GM21619 (cell line): ENCODE measurements around the gene TMEM170B.

Experiments used
- ATAC-seq: cut with Tn5 transposase; IDR thresholded peaks from one replicate; pipeline ENCODE4 v1.9.1; 2021; ENCODE audit not compliant: unreplicated experiment

Gene TMEM170B

DNA sequence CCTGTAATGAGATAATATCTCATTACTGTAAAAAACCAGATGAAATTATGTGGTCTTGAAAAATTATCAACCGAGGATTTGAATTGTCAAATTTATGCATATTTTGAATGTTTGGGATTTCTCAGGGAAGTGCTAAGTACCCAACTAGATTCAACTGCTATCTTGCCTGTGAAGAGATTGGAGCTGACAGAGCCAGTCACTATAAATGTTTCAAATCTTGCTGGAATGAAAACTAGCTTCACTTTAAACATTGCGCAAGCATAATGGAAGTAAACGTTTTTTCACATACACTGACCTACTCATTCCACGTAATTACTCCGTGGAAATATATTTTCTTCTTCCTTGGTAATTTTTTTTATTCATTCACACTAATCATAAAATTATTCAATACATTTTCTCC is 46.7 kb downstream of the TMEM170B start:
- no peak for ATAC-seq

DNA sequence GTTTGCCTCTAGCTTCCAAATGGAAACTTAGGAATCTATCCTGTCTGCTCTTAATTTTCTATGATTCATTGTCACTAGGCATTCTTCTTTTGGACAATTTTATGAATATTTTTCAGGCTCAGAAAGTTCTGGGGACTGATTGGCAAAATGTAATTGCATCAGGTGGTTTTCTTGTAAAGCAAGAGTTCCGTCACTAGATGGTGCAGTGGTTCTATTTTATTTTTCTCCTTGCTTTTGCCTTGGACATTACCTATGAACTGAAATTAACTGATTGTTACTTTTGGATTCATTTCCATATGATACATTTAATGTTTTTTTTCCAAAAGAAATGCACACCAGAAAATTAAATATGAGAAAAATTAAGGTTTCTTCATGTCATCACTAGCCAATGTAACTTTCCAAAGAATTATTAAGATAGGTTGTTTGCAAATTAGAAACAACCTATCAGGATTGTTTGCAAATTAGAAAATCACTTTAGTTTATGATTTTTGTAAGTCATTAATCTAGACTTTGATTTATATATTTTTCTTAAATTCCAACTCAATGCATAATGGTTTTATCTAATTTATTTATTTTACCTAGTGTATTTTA is 48.0 kb downstream of the TMEM170B start:
- no peak for ATAC-seq

DNA sequence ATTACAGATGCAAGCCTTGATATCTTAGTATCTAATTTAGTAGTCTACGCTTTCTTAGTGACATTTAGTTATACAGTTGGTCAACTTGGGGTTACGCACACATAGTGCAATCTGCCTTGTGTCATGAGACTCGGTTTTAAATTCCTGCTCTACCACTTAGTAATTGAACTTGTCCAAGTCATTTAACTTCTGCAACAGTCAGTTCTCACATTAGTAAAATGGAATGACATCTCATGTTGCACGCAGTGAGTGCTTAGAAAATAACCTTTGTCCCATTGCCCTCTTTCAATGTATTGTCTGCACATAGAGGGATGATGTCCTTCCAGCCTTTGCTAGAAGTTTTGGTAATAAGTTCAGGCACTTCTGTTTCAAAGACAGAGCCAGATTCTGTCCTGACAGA is 48.6 kb downstream of the TMEM170B start:
- ATAC-seq: no peak

DNA sequence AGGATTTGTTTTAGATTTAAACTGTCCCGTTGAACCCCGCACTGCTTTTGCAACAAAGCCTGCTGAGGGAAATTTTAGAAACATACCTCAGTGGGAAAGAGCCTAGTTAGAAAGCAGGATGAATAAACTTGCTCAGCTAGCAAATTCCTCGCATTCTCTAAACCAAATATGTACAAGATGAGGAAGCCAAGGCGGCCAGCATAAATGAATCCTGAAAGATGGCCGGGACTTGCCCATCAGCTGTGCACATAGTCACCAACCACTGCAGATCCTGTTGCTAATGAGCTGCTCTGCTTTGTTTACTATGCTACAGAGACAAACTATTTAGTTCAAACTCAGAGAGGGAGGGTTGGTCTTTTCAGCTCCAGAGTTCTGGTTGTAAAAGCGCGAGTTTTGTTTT is 49.0 kb downstream of the TMEM170B start:
- no peak for ATAC-seq

DNA sequence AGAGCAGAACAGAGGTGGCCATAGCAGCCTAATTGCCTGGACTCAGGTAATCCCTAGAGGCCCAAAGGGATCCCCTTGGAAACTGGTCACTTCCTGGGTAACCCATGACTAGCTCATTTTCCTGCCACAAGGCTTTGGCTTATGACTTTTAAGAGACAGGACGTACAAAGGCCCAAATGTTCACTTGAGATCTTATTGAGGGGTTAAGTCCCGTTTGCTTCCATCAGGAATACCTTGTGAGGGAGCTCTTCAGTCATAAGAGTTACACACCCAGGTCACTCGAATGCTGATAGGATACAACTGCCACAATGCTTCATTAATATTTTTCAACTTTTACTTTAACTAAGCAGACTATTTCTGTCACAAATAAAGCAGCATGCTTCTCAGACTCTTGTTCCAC is 51.7 kb downstream of the TMEM170B start:
- no peak for ATAC-seq

DNA sequence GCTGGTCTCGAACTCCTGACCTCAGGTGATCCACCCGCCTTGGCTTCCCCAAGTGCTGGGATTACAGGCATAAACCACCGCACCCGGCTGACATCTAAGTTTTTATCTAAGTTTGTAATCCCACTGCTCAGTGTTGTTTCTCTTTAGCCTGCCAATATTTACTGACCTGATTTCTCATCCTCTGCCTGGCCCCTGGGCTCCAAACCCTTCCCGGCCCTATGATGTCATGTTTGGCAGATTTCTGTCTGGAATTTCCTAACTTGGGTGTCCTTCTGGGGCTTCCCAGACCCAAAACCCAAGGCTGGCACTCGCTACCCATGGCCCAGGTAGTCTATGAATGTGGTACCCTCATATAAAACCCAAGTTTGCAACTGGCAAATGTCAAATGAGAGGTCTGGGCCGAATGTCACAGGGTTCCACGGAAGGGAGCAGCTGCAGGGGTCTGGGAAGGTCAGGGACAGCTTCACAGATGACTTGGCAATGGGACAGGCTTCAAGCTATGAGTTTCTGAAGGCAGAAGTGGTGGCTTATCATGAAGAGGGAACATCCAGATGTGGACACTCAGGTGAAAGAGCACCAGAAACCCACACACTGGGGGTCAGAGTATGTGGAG is 54.9 kb downstream of the TMEM170B start:
- ATAC-seq: no peak

DNA sequence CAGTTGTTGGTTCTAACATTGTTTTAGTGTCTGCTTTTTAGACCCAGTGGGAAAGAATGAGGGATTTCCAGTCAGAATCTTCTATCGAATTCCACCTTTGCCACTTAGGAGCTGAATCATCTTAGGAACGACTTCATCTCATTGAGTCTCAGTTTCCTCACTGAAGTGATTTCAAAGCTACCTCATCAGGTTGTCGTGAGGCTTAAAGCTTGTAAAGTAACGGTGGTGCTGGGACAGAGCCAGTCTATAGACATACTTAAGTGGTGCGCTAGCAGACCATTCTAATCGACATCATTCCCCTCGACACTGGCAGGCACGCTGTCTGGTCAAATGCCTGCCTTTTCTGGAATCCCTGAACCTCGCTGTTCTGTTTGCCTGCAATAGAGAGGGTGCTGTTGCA is 55.5 kb downstream of the TMEM170B start:
- ATAC-seq: no peak

DNA sequence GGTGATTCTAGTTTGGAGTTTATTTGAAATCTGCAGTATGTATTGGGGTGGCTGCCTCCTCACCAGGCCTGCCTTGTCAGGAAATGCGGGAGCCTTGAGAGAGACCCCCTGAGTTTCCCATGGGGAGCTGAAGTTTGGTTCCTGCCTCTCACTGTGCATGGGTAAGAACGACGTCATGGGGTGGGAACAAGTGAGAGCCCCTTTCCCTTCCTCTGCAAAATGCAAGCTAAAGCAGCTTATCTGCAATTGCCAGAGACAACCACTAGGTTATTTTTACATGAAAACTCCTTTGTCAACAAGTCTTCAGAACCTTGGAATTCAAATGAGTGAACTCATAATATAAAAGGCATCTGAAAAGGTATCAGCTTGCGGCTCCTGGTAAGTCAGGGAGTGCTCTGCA is 58.4 kb downstream of the TMEM170B start:
- ATAC-seq: no peak

DNA sequence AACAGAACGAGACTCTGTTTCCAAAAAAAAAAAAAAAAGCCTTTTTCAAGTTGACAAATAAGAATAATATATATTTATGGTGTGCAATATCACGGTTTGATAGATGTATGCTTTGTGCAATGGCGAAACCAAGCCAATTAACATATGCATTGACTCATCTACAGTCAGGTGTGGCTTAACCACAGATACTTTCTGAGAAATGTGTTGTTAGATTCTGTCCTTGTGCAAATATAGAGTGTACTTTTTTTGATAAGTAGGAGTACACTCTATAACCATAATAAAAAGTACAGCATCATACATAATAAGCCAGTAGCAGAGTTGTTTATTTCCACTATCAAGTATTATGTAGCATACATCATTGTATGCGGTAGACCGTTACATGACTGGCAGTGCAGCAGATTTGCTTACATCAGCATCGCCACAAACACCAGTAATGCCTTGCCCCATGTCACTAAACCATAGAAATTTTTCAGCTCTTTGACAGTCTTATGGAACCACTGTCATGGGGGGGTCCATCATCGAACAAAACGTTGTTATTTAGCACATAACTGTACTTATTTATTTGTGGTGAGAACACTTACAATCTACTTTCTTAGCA is 59.2 kb downstream of the TMEM170B start:
- no peak for ATAC-seq

DNA sequence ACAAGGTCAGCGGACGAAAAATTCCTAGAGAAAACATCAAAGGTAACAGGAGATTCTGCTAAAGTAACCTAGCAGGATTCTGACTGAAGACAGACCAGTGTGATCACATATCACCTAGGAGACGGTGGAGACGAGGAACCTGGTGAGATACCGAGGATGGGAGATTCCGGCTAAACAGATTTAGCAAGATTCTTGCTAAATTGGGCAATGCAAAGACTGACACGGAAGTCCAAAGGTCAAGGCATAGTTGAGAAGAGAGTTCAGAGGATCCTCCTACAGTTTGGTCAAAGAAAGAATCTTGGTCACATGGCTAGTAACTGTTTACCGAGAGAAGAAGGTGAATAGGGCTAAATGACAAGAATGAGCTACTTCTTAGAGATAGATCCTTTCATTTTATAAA is 61.1 kb downstream of the TMEM170B start:
- ATAC-seq: no peak

DNA sequence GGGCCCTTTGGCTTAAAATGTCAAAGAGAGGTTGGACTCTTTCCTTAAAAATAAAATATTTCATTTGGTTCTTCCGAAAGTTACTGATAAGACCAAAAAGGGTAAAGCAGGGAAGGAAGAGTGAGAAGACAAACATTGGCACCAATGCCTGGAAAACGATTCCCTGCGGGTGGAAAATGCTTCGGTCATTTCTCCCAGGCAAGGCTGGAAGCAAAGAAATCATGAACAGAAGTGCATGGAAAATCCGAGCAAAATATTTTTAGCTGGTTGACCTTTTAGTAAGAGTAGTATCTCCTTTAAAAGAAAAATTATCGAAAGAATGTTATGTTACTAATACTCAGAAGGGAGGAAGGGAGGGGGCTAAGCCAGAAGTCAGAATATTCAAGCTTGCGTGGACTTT is 62.7 kb downstream of the TMEM170B start:
- no peak for ATAC-seq

DNA sequence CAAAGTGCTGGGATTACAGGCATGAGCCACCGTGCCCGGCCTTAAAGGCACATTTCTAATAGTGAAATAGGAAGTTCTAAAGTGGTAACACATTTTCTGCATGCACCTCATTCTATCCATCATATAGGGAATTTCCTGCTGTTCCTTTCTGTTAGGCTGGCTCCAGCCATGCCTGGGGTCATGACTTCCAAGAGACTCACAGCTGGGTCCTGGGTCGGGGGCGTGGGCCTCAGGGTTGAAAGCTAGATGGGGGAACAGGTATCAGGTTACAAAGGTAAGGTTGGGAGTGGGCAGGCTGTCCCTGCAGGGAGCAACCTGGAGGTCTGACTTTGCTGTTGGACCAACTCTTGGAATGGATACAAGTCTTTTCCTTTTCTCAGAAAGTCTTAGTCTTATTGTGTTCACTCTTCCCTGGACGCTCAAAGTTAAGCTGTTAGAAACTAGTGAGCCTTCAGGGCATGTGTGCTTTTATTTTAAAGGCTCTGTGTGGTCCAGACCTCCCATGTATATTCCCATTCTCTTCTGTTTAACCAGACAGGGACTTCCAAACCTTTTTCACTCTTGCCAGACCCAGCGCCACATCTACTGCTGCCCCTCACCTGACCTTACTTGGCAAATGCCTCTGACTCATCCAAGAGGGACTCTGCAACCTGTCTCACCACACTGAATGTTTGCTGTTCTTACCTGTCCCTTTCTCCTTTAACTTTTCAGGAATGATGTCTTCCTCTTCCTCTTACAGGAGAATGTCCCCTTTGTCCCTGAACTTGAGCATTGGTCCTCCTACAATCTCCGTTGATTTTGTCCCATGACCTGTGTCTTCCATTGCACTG is 64.4 kb downstream of the TMEM170B start:
- no peak for ATAC-seq

DNA sequence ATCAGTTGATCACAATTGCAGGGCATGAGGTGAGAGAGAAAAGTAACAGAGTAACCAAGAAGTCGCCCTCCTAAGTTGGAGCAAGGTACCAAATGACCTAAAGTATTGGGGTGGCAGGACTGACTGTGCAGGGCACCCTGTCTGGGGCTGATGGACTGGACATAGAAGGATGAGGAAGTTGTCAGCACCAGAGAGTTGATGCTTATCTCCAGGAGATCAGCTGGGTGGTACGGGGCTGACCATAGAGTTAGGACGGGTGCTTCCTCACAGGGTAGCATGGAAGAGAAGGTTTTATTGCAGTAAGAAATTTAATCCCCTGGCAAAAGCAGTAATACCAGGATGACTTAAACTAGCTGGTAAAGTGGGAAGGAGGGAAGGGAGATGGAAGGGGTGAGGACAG is 66.7 kb downstream of the TMEM170B start:
- ATAC-seq: no peak

DNA sequence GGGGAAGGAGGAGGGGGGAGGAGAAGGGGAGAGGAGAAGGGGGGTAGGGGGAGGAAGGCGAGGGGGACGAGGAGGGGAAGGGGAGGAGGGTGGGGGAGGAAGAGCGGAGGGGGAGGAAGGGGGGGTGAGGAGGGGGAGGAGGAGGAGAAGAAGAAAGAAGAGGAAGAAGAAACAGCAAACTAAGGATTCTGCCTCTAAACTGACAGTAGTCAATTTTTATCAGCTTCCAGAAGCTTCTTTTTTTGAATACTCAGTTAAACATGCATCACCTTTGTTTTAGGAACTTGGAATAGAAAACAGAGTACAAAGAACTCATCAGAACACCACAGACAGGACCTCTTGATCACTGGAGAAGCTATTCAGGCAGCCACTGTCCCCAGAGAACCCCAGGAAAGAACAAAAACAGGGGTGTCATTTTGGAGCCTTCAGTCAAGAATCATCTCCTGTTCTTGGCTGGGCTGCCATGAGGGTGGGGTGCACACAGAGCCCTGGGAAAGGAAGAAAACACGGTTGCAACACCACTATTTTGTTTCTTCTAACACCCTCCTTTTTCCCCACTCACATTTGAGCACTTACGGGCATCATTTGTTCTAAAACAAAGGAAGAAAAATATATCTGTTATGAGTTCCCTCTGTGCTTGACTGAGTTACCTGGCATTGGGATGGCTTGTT is 67.4 kb downstream of the TMEM170B start:
- no peak for ATAC-seq

DNA sequence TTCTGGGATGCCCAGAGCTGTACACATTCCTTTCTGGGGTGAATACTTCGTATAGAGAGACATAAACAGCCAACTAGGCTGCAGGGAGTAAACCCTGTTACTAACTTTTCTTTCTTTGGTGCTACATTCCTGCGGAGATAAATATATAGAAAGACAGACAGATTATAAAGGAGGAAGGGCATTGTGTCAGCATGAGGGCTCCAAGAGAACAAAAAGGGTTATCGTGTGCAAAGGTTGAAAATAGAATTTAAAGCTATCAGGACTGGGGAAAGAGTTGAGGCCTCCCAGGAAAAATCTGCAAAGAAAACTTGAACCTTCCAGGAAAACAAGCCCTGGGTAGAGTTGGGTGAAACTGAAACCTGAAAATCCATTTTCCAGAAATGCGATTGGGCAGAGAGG is 68.0 kb downstream of the TMEM170B start:
- ATAC-seq: no peak

DNA sequence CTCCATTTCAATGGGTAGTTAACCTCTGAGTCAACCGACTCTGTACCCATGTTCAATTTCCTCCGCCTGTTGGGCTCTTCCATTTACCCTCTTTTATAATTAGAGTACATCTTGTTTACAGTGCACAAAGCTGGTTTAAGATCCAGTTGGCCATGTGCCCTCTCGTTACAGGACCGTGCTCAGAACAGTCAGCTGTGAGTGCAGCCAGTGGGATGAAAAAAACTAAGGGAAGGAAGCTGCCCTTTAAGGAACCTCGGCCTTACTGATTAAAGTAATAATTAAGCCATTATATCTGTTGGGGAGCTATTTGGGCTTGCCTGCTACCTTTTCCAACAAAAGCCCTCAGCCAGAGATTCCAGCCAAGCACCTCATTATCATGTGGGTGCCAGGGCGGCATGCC is 68.8 kb downstream of the TMEM170B start:
- no peak for ATAC-seq

DNA sequence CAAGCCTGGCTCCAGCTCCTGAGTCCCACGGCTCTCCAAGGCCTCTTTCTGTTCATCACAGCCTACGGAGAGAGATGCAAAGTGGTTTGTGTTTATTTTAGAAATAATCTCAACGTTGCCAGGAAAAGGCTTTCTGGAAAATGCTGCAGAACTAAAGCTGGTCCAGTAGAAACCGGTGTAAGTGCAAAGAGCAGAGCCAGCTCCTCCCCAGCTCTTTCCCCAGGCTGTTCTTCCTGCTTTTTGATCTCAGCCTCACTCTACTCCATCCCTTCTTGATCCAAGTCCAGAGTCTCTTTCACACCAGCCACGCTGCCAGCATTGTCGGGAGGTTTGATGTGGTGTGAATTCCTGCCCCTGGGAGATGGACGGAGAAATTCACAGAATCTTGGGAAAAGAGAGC is 69.8 kb downstream of the TMEM170B start:
- no peak for ATAC-seq

DNA sequence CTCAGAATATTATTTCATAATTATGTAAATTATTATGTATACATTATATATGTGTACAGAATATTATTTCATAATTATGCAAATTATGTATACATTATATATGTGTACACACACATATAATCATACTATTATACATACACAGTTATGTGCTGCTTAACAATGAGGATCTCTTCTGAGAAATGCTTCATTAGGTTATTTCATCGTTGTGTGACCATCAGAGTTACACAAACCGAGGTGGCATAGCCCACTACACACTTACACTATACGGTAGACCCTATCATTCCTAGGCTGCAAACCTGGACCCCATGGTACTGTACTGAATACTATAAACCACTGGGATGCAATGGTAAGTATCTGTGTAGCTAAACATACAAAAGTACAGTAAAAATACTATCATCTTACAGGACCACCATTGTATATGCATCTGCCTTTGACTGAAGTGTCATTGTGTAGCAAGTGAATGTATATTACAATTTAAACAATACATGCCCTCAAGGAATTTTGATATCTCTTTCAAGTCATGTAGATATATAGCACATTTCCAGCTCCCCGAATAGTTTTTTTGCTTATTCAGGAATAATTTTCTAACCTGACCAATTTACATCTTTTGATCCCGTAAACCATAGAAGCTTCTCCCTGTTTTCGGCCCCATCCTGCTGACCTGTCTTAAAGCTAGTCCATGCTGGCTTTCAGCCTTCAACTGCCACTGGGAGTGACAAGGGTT is 71.2 kb downstream of the TMEM170B start:
- ATAC-seq: no peak

DNA sequence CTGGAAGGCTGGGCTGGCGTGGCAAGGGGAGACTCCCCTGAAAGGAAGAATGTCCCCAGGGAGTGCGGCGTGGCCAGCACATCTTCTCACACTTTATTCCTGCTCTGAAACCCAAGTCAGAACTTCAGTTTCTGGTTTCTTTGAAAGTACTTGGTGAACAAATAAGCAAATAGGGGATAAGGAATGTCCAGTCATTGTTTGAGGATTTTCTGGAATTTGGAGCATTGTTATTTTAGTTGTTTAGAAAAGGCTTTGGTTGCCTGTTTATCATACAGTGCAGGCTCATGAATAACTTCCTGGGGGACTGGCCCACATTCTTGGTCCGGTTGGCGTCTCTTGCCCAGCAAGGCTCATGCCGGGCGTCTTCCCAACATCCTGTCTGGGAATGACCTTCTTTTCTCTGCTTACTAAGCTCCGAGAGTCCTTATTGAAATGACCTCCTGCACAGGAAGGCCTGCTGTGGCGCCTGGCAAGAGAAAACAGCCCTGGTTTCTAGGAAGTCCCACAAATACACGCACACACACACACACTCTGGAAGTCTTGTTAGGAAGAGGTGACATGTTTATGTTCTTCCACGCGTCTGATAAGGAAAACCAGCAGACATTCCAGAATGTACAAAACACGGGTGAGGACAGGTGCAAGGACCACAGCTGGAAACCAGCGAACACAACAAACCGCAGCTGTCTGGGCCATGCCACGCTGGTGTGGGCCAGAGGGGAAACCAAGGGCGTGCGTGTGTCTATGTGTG is 71.9 kb downstream of the TMEM170B start:
- ATAC-seq: no peak

DNA sequence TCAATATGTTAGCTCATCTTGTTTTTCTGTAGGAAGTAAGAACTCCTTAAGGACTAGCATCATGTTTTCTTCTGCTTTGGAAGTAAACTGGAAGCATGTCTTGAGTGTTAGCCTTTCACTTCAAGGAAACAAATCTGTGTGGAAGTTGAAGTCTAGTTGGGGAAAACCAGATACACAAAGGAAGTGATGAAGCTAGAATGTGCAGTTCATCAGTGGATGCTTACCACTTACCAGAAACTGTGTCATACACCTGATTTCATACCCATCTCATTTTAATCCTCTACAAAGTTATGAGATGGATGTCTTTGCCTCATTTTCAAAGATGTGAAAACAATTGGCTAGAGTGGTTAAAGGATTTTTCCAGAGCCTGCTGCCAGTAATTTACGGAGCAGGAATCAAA is 75.8 kb downstream of the TMEM170B start:
- no peak for ATAC-seq
